Ovary (tissue), 1 donor: ENCODE measurements around the gene MORN1.

Experiments used
- EP300 ChIP-seq: sonication (generic); formaldehyde crosslinking; IDR thresholded peaks from one replicate; pipeline ENCODE4 v1.6.1; 2017; ENCODE audit warnings: antibody characterized with exemption
- POLR2A ChIP-seq: fragments of 450-650 bp; IDR thresholded peaks from one replicate; pipeline ENCODE4 v1.6.1; 2017; ENCODE audit warnings: antibody characterized with exemption, mild to moderate bottlenecking, moderate library complexity

GRCh38 chr1:2352897-2353550 is 38.3 kb downstream of the MORN1 start:
- no peak for TF ChIP-seq EP300
- TF ChIP-seq POLR2A = no peak
